ENCODE data around the gene LONP2. TPM values are rescaled to one million over a fixed set of nuclear protein-coding genes. Genes with fewer than 3 reads are reported as not detected.

Gene LONP2
- total RNA-seq, 1 donor from 2014 or later: 30.6 TPM

GRCh38 chr16:48330189-48330840 is 86.2 kb downstream of the LONP2 start:
- TF ChIP-seq, protein P1, sequence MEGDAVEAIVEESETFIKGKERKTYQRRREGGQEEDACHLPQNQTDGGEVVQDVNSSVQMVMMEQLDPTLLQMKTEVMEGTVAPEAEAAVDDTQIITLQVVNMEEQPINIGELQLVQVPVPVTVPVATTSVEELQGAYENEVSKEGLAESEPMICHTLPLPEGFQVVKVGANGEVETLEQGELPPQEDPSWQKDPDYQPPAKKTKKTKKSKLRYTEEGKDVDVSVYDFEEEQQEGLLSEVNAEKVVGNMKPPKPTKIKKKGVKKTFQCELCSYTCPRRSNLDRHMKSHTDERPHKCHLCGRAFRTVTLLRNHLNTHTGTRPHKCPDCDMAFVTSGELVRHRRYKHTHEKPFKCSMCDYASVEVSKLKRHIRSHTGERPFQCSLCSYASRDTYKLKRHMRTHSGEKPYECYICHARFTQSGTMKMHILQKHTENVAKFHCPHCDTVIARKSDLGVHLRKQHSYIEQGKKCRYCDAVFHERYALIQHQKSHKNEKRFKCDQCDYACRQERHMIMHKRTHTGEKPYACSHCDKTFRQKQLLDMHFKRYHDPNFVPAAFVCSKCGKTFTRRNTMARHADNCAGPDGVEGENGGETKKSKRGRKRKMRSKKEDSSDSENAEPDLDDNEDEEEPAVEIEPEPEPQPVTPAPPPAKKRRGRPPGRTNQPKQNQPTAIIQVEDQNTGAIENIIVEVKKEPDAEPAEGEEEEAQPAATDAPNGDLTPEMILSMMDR (IDR thresholded peaks at IDR 0.05): no peak
- TF ChIP-seq EZH2 (IDR thresholded peaks at IDR 0.05) (no peak), EZH2phosphoT487 (IDR thresholded peaks at IDR 0.05) (no peak)
- peaks cover 14% of the 10 kb centered on the region for H3K36me3 Mint-ChIP-seq
- no peaks in the 10 kb centered on the region for H3K4me1 Mint-ChIP-seq
- H3K27ac ChIP-seq: no peak overlapping the region
- H3K9ac ChIP-seq: no peak overlapping the region
- H3K79me2 ChIP-seq (ENCODE audit: low read depth): no peaks in the 10 kb centered on the region
- no peaks in the 10 kb centered on the region for H3K36me3 ChIP-seq
- no peak overlapping the region for H3K4me3 Mint-ChIP-seq
- no peaks in the 10 kb centered on the region for H3F3A ChIP-seq (ENCODE audit: low read depth)
- H3K9me3 Mint-ChIP-seq: no peaks in the 10 kb centered on the region
- no peak overlapping the region for H3K27ac Mint-ChIP-seq
- H3K27me3 Mint-ChIP-seq (ENCODE audit: insufficient read depth, low read depth): no peaks in the 10 kb centered on the region
- no peaks in the 10 kb centered on the region for H3K9me3 ChIP-seq (ENCODE audit: low read depth)
- H3K27me3 ChIP-seq: no peaks in the 10 kb centered on the region
- DNase-seq (ENCODE audit: low spot score): no peak
- H3K4me1 ChIP-seq: no peaks in the 10 kb centered on the region
- H2AFZ ChIP-seq (replicated peaks): no peak overlapping the region
- no peaks in the 10 kb centered on the region for H4K20me1 ChIP-seq (ENCODE audit: low read depth)
- no peak overlapping the region for H3K4me2 ChIP-seq
- H3K4me3 ChIP-seq: no peak overlapping the region

DNA sequence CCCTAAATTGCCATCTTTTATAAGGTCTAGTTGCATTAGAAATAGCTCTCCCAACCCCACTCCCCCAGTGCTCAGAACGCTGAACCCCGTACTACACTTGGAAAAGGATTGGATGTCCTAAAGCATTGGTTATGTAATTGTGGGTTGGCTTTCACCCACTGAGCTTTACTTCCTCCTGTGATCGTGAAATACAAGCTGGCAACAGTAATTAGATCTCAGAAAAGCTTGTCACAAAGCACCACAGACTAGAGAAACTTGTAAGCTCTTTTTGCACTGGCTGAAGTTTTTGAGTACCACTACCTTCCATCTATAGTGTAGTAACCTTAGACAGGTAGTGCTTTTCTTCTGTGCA is 86.7 kb downstream of the LONP2 start:
- Histone ChIP-seq H3K27me3 (no peaks in the 10 kb centered on the region), H3K9me3 (ENCODE audit: low read depth) (no peaks in the 10 kb centered on the region), H3F3A (ENCODE audit: low read depth) (no peaks in the 10 kb centered on the region), H3K9ac (no peak overlapping the region), H3K4me2 (no peak overlapping the region), H2AFZ (replicated peaks) (no peak overlapping the region), H4K20me1 (ENCODE audit: low read depth) (no peaks in the 10 kb centered on the region), H3K4me3 (no peak overlapping the region), H3K36me3 (no peaks in the 10 kb centered on the region), H3K27ac (no peak overlapping the region), H3K4me1 (peaks cover 5% of the 10 kb centered on the region), H3K79me2 (ENCODE audit: low read depth) (no peaks in the 10 kb centered on the region)
- Mint-ChIP-seq H3K9me3 (no peaks in the 10 kb centered on the region), H3K27me3 (ENCODE audit: insufficient read depth, low read depth) (no peaks in the 10 kb centered on the region), H3K36me3 (peaks cover 17% of the 10 kb centered on the region), H3K27ac (no peak overlapping the region), H3K4me3 (no peak overlapping the region), H3K4me1 (no peaks in the 10 kb centered on the region)
- TF ChIP-seq EZH2 (IDR thresholded peaks at IDR 0.05): no peak
- TF ChIP-seq, protein P1 (IDR thresholded peaks at IDR 0.05): no peak
- DNase-seq (ENCODE audit: low spot score): no peak

- H3K4me1 Mint-ChIP-seq: peaks cover 3% of the 10 kb centered on the region
These were observed 88.9 kb downstream of the LONP2 start for GRCh38 chr16:48332978-48333377.

More at GRCh38 chr16:48332978-48333377, 88.9 kb downstream of the LONP2 start:
- Histone ChIP-seq H3K9ac (no peak overlapping the region), H3K27ac (no peak overlapping the region), H3K36me3 (no peaks in the 10 kb centered on the region), H4K20me1 (ENCODE audit: low read depth) (no peaks in the 10 kb centered on the region), H2AFZ (replicated peaks) (no peak overlapping the region), H3K4me3 (no peak overlapping the region), H3K4me1 (peaks cover 5% of the 10 kb centered on the region), H3K27me3 (no peaks in the 10 kb centered on the region), H3K79me2 (ENCODE audit: low read depth) (no peaks in the 10 kb centered on the region), H3K4me2 (no peak overlapping the region), H3F3A (ENCODE audit: low read depth) (no peaks in the 10 kb centered on the region), H3K9me3 (ENCODE audit: low read depth) (no peaks in the 10 kb centered on the region)
- H3K4me3 Mint-ChIP-seq: no peak overlapping the region
- peaks cover 26% of the 10 kb centered on the region for H3K36me3 Mint-ChIP-seq
- H3K27ac Mint-ChIP-seq: no peak overlapping the region
- no peaks in the 10 kb centered on the region for H3K9me3 Mint-ChIP-seq
- H3K27me3 Mint-ChIP-seq (ENCODE audit: insufficient read depth, low read depth): no peaks in the 10 kb centered on the region
- TF ChIP-seq, protein P1 (IDR thresholded peaks at IDR 0.05): no peak
- TF ChIP-seq EZH2phosphoT487 (IDR thresholded peaks at IDR 0.05) (no peak), EZH2 (IDR thresholded peaks at IDR 0.05) (no peak)
- no peak for DNase-seq (ENCODE audit: low spot score)

All from neural progenitor cell (in vitro differentiated cells).